ENCODE data around the gene ITIH4.

Gene ITIH4

GRCh38 chr3:52798376-52798977, 32.0 kb downstream of the ITIH4 start:
- DNase-seq (ENCODE audit: low read depth in 2 of 2), result no peak

DNA sequence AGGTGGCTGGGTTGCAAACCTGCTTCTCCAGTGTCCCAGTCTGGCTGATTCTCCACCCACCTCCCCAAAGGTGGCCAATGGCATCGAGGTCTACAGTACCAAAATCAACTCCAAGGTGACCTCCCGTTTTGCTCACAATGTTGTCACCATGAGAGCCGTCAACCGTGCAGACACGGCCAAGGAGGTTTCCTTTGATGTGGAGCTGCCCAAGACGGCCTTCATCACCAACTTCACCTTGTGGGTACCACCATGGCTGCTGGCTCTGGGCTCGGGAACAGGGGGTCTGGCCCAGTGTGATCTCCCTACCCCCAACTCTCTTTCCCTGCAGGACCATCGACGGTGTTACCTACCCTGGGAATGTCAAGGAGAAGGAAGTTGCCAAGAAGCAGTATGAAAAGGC, 34.1 kb downstream of the ITIH4 start:
- no peak for DNase-seq (ENCODE audit: low read depth in 2 of 2)

DNA sequence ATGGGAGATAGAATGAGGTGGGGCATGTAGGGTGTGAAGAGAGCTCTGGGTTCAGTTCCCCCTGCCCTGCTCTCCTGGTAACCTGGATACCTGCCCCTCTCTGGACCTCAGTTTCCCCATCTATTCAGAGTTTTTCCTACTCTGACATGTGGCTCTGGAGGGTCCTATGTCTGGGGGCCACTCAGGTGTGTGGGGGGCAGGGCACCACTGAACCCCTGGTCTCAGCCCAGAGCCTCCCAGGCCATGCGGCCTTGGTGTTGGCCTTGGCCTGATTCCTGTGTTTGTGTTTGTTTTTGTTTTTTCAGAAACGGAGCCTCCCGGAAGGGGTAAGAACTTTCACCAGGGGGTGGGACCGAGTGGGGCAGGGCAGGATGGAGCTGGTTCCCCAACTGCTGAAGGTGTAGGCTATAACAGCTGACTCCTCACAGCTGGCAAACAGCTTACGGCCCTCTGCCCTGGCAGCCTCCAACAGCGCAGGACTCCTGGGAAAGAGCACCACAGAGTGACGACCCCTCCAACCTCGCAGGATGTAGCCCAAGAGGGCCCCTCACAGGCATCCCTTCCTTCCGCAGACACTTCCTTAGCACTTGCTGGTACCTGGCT, 35.1 kb downstream of the ITIH4 start:
- no peak for DNase-seq (ENCODE audit: low read depth in 2 of 2)

DNA sequence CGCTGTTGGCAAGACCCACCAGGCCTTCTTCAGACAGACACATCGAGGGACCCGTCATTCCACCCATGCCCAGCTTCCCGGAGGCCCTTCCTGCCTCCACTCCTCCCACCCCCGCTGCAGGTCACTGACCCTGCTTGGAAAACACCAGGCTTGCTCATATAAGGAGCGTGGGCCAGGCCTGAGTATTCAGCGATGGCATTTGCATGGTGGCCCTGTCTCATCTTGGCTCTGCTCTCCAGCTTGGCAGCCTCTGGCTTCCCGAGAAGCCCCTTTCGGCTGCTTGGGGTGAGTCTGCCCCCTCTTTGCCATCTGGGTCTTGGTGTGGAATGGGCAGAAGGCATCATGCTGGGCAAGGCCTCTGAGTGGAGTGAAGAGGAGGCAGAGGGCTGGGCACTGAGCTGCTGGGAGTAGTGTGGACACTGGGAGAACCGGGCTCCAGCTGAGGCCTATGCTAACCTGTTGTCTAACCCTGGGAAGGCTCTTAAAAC, 35.8 kb downstream of the ITIH4 start, which contains the start of gene ITIH3:
TSS of gene ITIH3 (plus strand) at position 185 of the 488 bp plus-strand sequence. CDS start at position 193, 8 bp downstream.
- no peak for DNase-seq (ENCODE audit: low read depth in 2 of 2)

DNA sequence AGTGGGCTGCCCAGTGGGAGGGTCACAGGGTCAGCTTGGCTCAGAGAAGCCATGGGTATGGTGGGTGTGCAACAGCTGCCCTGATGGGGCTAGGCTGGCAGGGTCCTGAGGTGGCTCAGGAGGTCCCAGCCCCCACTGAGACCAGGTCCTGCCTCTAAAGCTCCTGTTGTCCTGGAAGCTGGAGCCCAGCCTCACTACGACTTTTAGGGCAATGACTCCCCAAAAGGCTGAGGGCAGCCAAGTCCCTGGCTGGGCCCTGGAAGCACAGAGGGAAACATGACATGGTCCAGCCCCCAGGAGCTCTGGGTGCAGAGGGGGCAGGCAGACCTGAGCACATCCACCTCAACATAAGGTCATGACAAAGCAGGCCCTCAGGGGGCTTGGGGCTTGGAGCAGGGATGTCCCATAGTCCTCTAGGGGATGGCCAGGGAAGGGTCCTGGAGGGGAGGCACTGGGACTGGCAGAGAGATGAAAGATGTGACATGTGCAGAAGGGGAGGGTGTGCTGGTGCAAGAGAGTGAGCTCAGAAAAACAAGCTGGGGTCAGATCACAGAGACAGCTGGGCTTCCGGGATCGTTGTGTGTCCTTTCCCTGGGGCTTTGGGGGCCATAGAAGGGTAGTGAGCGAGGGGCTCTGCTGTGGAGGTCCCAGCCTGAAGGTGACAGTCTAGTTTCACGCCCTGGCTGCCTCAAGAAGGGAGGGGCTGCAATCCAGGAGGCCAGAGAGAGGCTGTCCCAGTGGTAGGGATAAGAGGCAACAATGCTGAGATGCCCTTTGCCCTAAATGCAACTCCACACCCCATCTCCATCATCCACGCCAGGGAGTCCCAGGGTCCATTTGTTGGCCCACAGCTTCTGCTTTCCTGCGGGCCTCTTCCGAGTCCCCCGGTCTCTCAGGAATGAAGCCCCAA, 36.5 kb downstream of the ITIH4 start:
- DNase-seq (ENCODE audit: low read depth in 2 of 2), result no peak

DNA sequence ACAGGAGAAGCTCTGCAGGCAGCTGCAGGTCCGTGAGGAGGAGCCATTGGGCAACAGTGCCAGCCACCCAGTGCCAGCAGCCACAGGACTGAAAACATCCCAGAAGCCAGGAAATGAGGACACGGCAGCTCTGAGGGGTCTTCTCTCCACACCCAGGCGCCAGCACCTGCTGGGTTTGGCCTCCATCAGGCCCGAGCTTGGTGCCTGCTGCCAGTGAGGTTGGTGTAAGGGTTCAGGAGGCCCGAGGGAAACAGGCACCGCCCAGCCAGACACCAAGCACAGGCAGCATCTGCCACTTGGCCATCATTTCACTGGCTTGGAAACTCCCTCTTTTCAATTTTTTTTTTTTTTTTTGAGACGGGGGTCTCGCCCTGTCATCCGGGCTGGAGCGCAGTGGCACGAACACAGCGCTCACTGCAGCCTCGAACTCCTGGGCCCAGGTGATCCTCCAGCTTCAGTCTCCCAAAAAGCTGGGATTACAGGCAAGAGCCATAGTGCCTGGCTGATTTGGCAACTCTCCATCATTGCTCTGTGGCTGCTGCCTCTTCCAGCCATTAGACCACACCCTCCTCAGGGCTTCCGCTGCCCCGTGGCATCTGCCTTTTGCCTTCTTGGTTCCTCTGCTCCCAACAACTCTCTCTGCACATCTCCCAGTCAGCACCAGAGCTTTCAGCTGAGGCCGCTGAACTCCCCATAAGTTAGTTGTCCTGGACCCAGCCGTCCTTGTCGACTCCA, 37.3 kb downstream of the ITIH4 start:
- DNase-seq (ENCODE audit: low read depth in 2 of 2), result no peak

DNA sequence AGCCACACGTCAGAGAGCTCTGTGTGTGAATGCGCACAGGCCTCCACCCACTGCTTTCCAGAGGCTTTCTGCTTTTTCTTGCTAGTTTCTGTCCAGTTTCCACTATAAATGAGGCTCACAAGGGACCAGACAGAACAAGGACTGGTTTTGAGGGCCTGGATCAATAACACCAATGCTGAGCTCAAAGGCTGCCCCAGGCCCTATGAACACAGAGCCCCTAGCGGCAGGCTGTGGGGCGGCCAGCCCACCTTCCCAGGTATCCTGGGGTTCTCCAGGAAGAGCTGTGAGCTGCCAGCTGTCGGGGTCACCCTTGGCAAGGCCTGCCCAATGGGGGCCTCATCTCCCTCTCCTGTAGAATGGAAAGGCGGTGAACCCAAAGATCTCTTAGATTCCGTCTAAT, 38.1 kb downstream of the ITIH4 start:
- no peak for DNase-seq (ENCODE audit: low read depth in 2 of 2)

- DNase-seq (ENCODE audit: low read depth in 2 of 2), result no peak
Measured at GRCh38 chr3:52791928-52792327, 38.5 kb downstream of the ITIH4 start.

- DNase-seq (ENCODE audit: low read depth in 2 of 2), result no peak
Measured at GRCh38 chr3:52791366-52791765, 39.1 kb downstream of the ITIH4 start.

DNA sequence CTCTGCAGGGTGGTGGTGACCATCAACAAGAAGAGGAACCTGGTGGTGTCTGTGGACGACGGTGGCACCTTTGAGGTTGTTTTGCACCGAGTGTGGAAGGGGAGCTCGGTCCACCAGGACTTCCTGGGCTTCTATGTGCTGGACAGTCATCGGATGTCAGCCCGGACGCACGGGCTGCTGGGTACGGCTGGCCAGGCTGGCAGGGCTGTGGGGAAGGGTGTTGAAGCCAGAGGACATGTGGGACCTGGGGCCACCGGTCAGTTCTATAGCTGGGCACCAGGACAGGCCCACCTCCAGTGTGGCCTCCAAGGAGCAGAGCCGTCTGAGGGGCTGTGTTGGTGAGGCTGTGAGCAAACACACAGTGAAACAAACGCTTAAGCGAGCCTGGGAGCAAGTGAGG, 39.7 kb downstream of the ITIH4 start:
- DNase-seq (ENCODE audit: low read depth in 2 of 2), result no peak

GRCh38 chr3:52790337-52790736, 40.1 kb downstream of the ITIH4 start:
- no peak for DNase-seq (ENCODE audit: low read depth in 2 of 2)

DNA sequence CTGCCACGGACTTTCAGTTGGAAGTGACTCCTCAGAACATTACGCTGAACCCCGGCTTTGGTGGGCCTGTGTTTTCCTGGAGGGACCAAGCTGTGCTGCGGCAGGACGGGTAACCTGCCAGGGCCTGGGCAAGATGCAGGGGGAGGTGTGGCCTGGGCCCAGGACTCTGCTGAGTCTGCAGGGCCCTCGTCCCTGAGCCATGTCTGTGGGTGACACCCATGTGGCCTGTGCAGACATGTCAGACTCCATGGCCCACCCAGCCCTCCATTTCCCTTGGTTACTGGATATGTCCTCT, 40.8 kb downstream of the ITIH4 start:
- no peak for DNase-seq (ENCODE audit: low read depth in 2 of 2)

- DNase-seq (ENCODE audit: low read depth in 2 of 2), result no peak
Measured at GRCh38 chr3:52788890-52789745, 41.4 kb downstream of the ITIH4 start.

- DNase-seq (ENCODE audit: low read depth in 2 of 2), result no peak
Measured at GRCh38 chr3:52787672-52788625, 42.5 kb downstream of the ITIH4 start.

GRCh38 chr3:52787246-52787645, 43.2 kb downstream of the ITIH4 start:
- DNase-seq (ENCODE audit: low read depth in 2 of 2), result no peak

DNA sequence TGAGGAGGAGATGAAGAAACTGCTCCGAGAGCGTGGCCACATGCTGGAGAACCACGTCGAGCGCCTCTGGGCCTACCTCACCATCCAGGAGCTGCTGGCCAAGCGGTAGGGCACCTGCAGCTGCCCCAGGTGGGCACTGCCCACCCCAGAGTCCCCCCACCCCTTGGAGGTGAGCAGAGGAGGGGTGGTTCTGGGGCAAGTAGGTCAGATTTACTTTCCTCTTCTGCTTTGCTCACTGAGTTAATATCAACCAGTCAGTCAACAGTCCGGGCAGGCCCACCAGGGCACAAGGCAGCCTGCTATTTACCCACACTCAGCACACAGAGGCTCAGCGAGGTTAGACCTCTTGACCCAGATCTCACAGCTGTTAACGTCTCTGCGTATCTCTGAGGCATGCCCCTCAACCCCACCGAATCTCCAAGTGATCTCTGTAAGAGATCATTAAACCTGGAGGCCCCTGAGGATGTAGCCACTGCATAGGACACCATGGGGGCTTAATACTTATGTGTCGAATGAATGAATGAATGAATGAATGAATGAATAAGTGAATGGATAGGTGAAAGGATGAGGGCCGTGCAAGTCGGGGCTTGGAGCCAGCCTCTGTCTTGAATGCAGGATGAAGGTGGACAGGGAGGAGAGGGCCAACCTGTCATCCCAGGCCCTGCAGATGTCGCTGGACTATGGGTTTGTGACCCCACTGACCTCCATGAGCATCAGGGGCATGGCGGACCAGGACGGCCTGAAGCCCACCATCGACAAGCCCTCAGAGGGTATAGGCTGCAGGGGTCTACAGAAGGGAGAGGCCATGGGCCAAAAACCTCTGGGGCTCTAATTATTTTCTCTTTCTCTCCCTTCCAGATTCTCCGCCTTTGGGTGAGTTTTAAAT, 43.9 kb downstream of the ITIH4 start:
- no peak for DNase-seq (ENCODE audit: low read depth in 2 of 2)

DNA sequence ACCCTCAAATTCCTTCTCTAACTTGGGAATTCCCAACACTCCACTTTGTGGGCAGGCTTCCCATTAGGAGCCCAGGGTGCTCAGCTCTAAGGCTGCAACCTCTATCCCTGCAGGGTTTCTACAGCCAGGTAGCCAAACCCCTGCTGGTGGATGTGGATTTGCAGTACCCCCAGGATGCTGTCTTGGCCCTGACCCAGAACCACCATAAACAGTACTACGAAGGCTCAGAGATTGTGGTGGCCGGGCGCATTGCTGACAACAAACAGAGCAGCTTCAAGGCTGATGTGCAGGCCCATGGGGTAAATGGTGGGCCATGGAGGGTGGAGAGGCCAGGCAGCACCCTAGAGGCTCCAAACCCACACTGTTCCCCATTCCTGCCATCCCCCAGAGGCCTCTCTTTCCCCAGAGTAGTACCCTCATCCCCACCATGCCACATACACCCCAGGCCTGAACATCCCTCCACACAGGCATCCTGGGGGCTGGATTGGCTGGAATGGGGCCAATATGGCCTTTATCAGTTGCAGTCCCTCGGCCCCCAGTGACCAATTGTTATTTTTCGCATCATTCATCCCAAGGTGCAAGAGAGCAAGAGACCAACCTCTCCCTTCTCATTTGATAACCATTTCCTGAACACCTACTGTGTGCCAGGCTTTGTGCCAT, 45.4 kb downstream of the ITIH4 start:
- DNase-seq (ENCODE audit: low read depth in 2 of 2), result no peak

DNA sequence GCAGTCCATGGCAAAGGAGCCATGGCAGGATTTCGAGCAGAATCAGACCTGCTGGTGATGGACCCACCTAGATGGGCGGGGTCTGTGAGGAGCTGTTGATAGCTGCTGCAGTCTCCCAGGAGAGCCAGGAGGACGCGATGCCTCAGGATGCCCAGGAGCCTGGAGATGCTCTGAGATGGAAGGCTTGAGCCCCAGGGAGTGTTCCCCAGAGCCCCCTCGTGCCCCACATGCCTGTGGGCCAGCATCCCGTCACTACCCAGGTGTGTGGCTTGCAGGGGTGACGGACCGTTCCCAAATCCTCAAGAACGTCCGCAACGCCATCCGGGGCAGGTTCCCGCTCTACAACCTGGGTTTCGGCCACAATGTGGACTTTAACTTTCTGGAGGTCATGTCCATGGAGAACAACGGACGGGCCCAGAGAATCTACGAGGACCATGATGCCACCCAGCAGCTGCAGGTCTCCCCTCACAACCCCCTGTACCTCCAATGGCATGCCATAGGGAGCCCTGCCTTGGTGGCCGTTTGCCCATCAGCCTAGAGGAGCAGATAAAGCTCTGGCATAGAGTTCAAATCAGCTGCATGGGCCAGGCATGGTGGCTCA, 46.4 kb downstream of the ITIH4 start:
- DNase-seq (ENCODE audit: low read depth in 2 of 2), result no peak

All from stimulated activated CD4-positive, alpha-beta T cell treated with anti-CD3 and anti-CD28 coated beads, Interleukin-1b, Interleukin-23, amount 100 ng/mL, for 4 hours (primary cell).